IMR-90 (cell line): ENCODE results near the gene MICAL1.

Experiments
- POLR2A ChIP-seq: IDR thresholded peaks from 2 replicates; pipeline ENCODE4 v1.6.1; 2012; ENCODE audit warnings: mild to moderate bottlenecking, low read depth, low read length
- TF ChIP-seq, protein P1 (sequence below): conservative IDR thresholded peaks from 2 replicates; pipeline ENCODE4 v1.5.1; 2012; ENCODE audit warnings: mild to moderate bottlenecking, low read depth, low read length, improper control_type of control experiment

DNA sequence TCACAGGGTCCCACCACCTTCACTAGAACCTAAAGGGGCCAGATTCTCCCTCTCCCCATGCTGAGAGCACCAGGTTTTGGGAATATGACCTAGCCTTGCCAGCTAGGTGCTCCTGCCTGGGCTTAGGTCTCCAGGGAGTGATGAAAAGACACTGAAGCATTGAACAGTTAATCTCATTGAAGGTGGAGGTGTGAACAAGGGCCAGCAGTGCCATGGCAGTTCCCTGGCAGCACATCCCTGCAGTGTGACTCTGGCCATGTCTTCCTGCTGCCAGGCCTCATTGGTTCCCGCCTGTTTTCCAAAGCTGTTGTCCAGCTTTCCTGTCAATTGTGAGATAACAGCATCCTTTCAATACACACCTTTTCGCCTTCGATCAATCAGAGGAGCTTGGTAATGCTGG, 26.1 kb downstream of the MICAL1 start:
- TF ChIP-seq, protein P1, sequence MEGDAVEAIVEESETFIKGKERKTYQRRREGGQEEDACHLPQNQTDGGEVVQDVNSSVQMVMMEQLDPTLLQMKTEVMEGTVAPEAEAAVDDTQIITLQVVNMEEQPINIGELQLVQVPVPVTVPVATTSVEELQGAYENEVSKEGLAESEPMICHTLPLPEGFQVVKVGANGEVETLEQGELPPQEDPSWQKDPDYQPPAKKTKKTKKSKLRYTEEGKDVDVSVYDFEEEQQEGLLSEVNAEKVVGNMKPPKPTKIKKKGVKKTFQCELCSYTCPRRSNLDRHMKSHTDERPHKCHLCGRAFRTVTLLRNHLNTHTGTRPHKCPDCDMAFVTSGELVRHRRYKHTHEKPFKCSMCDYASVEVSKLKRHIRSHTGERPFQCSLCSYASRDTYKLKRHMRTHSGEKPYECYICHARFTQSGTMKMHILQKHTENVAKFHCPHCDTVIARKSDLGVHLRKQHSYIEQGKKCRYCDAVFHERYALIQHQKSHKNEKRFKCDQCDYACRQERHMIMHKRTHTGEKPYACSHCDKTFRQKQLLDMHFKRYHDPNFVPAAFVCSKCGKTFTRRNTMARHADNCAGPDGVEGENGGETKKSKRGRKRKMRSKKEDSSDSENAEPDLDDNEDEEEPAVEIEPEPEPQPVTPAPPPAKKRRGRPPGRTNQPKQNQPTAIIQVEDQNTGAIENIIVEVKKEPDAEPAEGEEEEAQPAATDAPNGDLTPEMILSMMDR: no peak
- no peak for TF ChIP-seq POLR2A
